MM.1S (cell line): ENCODE data around the gene C2CD2.

Source experiments
- DNase-seq: peaks from one replicate; pipeline ENCODE4 v3.0.0-alpha.2; 2015
- H2AFZ ChIP-seq: fragments of 300-600 bp; sonication (generic); 2 replicates; pipeline ENCODE4 v1.6.0; 2016; ENCODE audit warnings: antibody characterized with exemption, low read length
- H3F3A ChIP-seq: fragments of 300-600 bp; sonication (generic); 2 replicates; pipeline ENCODE4 v1.6.1; 2016; ENCODE audit warnings: mild to moderate bottlenecking, antibody characterized with exemption, low read length, moderate library complexity, mixed read lengths; ENCODE audit not compliant: insufficient read depth
- H3K27ac ChIP-seq: fragments of 300-600 bp; sonication (generic); 2 replicates; pipeline ENCODE4 v1.5.1; 2016; ENCODE audit warnings: mild to moderate bottlenecking, low read length
- H3K27me3 ChIP-seq: fragments of 300-600 bp; sonication (generic); replicated peaks from 2 replicates; pipeline ENCODE4 v1.6.0; 2016; ENCODE audit warnings: low read length; ENCODE audit not compliant: insufficient read depth
- H3K36me3 ChIP-seq: fragments of 300-600 bp; sonication (generic); replicated peaks from 2 replicates; pipeline ENCODE4 v1.6.1; 2016; ENCODE audit warnings: mild to moderate bottlenecking, low read length, mixed read lengths; ENCODE audit not compliant: insufficient read depth
- H3K4me1 ChIP-seq: fragments of 300-600 bp; sonication (generic); 2 replicates; pipeline ENCODE4 v1.6.1; 2016; ENCODE audit warnings: low read length, mixed read lengths
- H3K4me2 ChIP-seq: fragments of 300-600 bp; sonication (generic); 2 replicates; pipeline ENCODE4 v1.6.0; 2016; ENCODE audit warnings: low read depth, low read length
- H3K4me3 ChIP-seq: fragments of 300-600 bp; sonication (generic); 2 replicates; pipeline ENCODE4 v1.5.1; 2016; ENCODE audit warnings: low read length, mixed read lengths
- H3K79me2 ChIP-seq: fragments of 300-600 bp; sonication (generic); 2 replicates; pipeline ENCODE4 v1.6.1; 2016; ENCODE audit warnings: mixed run types, low read length, mixed read lengths
- H3K9ac ChIP-seq: fragments of 300-600 bp; sonication (generic); 2 replicates; pipeline ENCODE4 v1.6.1; 2016; ENCODE audit warnings: low read length, mixed read lengths
- H3K9me2 ChIP-seq: fragments of 300-600 bp; sonication (generic); replicated peaks from 2 replicates; pipeline ENCODE4 v1.6.1; 2016; ENCODE audit warnings: mild to moderate bottlenecking, low read length, mixed read lengths; ENCODE audit not compliant: insufficient read depth
- H3K9me3 ChIP-seq: fragments of 300-600 bp; sonication (generic); replicated peaks from 2 replicates; pipeline ENCODE4 v1.6.1; 2016; ENCODE audit warnings: mild to moderate bottlenecking, low read length, mixed read lengths; ENCODE audit not compliant: insufficient read depth
- H4K20me1 ChIP-seq: fragments of 300-600 bp; sonication (generic); 2 replicates; pipeline ENCODE4 v1.6.1; 2016; ENCODE audit warnings: mild to moderate bottlenecking, low read length, moderate library complexity, mixed read lengths; ENCODE audit not compliant: insufficient read depth
- CTCF ChIP-seq: fragments of 300-600 bp; sonication (generic); IDR thresholded peaks from 2 replicates; pipeline ENCODE4 v1.5.1; 2016; ENCODE audit warnings: antibody characterized with exemption, low read length, mixed read lengths
- EZH2 ChIP-seq: fragments of 300-600 bp; sonication (generic); optimal IDR thresholded peaks from 2 replicates; pipeline ENCODE3; 2017; ENCODE audit warnings: low read depth, mild to moderate bottlenecking, antibody characterized with exemption, low read length, mixed read lengths
- EZH2phosphoT487 ChIP-seq: fragments of 300-600 bp; sonication (generic); IDR thresholded peaks from 2 replicates; pipeline ENCODE4 v1.6.1; 2018; ENCODE audit warnings: antibody characterized with exemption, low read length

C2CD2 gene

GRCh38 chr21:41965461-41966013 is 11.7 kb upstream of the C2CD2 start:
- Histone ChIP-seq H3F3A (no peaks in the 10 kb centered on the region), H3K9me3 (no peaks in the 10 kb centered on the region), H3K9ac (no peak overlapping the region), H3K36me3 (no peaks in the 10 kb centered on the region), H3K4me2 (no peak overlapping the region), H3K27ac (no peak overlapping the region), H4K20me1 (no peaks in the 10 kb centered on the region), H3K4me3 (no peak overlapping the region), H3K27me3 (peaks cover 44% of the 10 kb centered on the region), H3K79me2 (no peaks in the 10 kb centered on the region), H2AFZ (no peak overlapping the region), H3K9me2 (no peaks in the 10 kb centered on the region), H3K4me1 (no peaks in the 10 kb centered on the region)
- TF ChIP-seq CTCF: no peak
- no peak for TF ChIP-seq EZH2
- DNase-seq: no peak

GRCh38 chr21:41965045-41965444 is 11.2 kb upstream of the C2CD2 start:
- no peak for DNase-seq
- H3K27ac ChIP-seq: no peak overlapping the region
- no peaks in the 10 kb centered on the region for H3K9me2 ChIP-seq
- H3K4me2 ChIP-seq: no peak overlapping the region
- H4K20me1 ChIP-seq: no peaks in the 10 kb centered on the region
- no peaks in the 10 kb centered on the region for H3K79me2 ChIP-seq
- H3K4me3 ChIP-seq: no peak overlapping the region
- H3K27me3 ChIP-seq: peaks cover 49% of the 10 kb centered on the region
- no peaks in the 10 kb centered on the region for H3K4me1 ChIP-seq
- no peaks in the 10 kb centered on the region for H3K36me3 ChIP-seq
- no peak for TF ChIP-seq EZH2phosphoT487
- no peaks in the 10 kb centered on the region for H3F3A ChIP-seq
- no peaks in the 10 kb centered on the region for H3K9me3 ChIP-seq
- no peak overlapping the region for H3K9ac ChIP-seq
- H2AFZ ChIP-seq: no peak overlapping the region

GRCh38 chr21:41964171-41964570 is 10.4 kb upstream of the C2CD2 start:
- H3K9me2 ChIP-seq: no peaks in the 10 kb centered on the region
- no peak for DNase-seq
- H3K27me3 ChIP-seq: peaks cover 49% of the 10 kb centered on the region
- no peaks in the 10 kb centered on the region for H3K36me3 ChIP-seq
- H2AFZ ChIP-seq: no peak overlapping the region
- no peaks in the 10 kb centered on the region for H3F3A ChIP-seq
- no peak overlapping the region for H3K9ac ChIP-seq
- H3K9me3 ChIP-seq: no peaks in the 10 kb centered on the region
- no peaks in the 10 kb centered on the region for H3K79me2 ChIP-seq
- H3K4me1 ChIP-seq: no peaks in the 10 kb centered on the region
- no peak overlapping the region for H3K27ac ChIP-seq
- no peaks in the 10 kb centered on the region for H4K20me1 ChIP-seq
- TF ChIP-seq EZH2phosphoT487 (no peak), CTCF (no peak), EZH2 (no peak)
- no peak overlapping the region for H3K4me3 ChIP-seq
- no peak overlapping the region for H3K4me2 ChIP-seq

- DNase-seq: no peak
- no peaks in the 10 kb centered on the region for H3K36me3 ChIP-seq
- TF ChIP-seq EZH2 (no peak), EZH2phosphoT487 (no peak), CTCF (no peak)
- H3K9me3 ChIP-seq: no peaks in the 10 kb centered on the region
- no peaks in the 10 kb centered on the region for H3K79me2 ChIP-seq
- no peak overlapping the region for H3K4me3 ChIP-seq
- H3K4me2 ChIP-seq: no peak overlapping the region
- H2AFZ ChIP-seq: no peak overlapping the region
- H3K9ac ChIP-seq: no peak overlapping the region
- H3K27ac ChIP-seq: no peak overlapping the region
- no peaks in the 10 kb centered on the region for H3K9me2 ChIP-seq
- no peaks in the 10 kb centered on the region for H3F3A ChIP-seq
- no peaks in the 10 kb centered on the region for H4K20me1 ChIP-seq
- peaks cover 49% of the 10 kb centered on the region for H3K27me3 ChIP-seq
- no peaks in the 10 kb centered on the region for H3K4me1 ChIP-seq
These were observed 8.7 kb upstream of the C2CD2 start for GRCh38 chr21:41962425-41962966.
